H1 (cell line): ENCODE measurements around the gene PHF23. TPM values are rescaled to one million over a fixed set of nuclear protein-coding genes. Genes with fewer than 3 reads are reported as not detected.

ENCODE experiments used
- CTCF ChIA-PET: fragments of 300-600 bp; sonication (Branson Sonifier 250); formaldehyde crosslinking; loops from one replicate; lab custom pipeline; 2021; ENCODE audit not compliant: partially characterized antibody; lab: Charles Lee
- POLR2A ChIA-PET: fragments of 300-600 bp; sonication (Branson Sonifier 250); formaldehyde crosslinking; loops from one replicate; lab custom pipeline; 2021; ENCODE audit warnings: inconsistent platforms; ENCODE audit not compliant: partially characterized antibody; lab: Charles Lee
- DNase-seq, 2 experiments: peaks; one replicate each; pipeline versions ENCODE4 v3.0.0 to v3.0.0-alpha.2; 2010 to 2022; ENCODE audit warnings: low spot score in 2 of 2, low read depth in 1 of 2, mixed read lengths in 1 of 2
- FAIRE-seq: peaks from 2 replicates; lab custom pipeline; 2011; peaks lifted over from hg19 to GRCh38; lab: Jason Lieb, UNC
- H2AFZ ChIP-seq: 2 replicates; pipeline ENCODE4 v1.8.1; 2012; ENCODE audit warnings: low read length, inconsistent platforms
- H2AK5ac ChIP-seq: 2 replicates; pipeline ENCODE4 v1.6.1; 2013; ENCODE audit warnings: low read depth, low read length
- H2BK120ac ChIP-seq: replicated peaks from 2 replicates; pipeline ENCODE3; 2013; ENCODE audit warnings: low read depth, low read length, inconsistent platforms
- H2BK12ac ChIP-seq: 2 replicates; pipeline ENCODE4 v1.6.1; 2013; ENCODE audit warnings: low read depth, low read length
- H2BK15ac ChIP-seq: 2 replicates; pipeline ENCODE4 v1.6.1; 2013; ENCODE audit warnings: low read length
- H2BK20ac ChIP-seq: 2 replicates; pipeline ENCODE4 v1.6.1; 2013; ENCODE audit warnings: low read length
- H2BK5ac ChIP-seq: 2 replicates; pipeline ENCODE4 v1.6.1; 2013; ENCODE audit warnings: low read depth, low read length
- H3K14ac ChIP-seq: 2 replicates; pipeline ENCODE4 v1.6.1; 2013; ENCODE audit warnings: inconsistent platforms; ENCODE audit not compliant: insufficient read length
- H3K18ac ChIP-seq: 2 replicates; pipeline ENCODE4 v1.6.1; 2013; ENCODE audit warnings: low read length; ENCODE audit errors: extremely low read depth
- H3K23ac ChIP-seq: 2 replicates; pipeline ENCODE4 v1.6.1; 2013; ENCODE audit warnings: inconsistent platforms; ENCODE audit not compliant: insufficient read length
- H3K23me2 ChIP-seq: 2 replicates; pipeline ENCODE4 v1.6.1; 2013; ENCODE audit warnings: low read depth, low read length
- H3K27ac ChIP-seq: 2 replicates; pipeline ENCODE4 v1.6.1; 2011; ENCODE audit warnings: low read depth, low read length, inconsistent platforms
- H3K27me3 ChIP-seq, 4 experiments: replicated peaks in 1 of 4; 1 replicate in 1 of 4; 2 replicates in 3 of 4; pipeline versions ENCODE4 v1.6.1 to v1.8.1; 2011 to 2013; ENCODE audit warnings: low read length in 3 of 4, mild to moderate bottlenecking in 3 of 4, inconsistent platforms in 2 of 4, mixed read lengths in 2 of 4, moderate library complexity in 1 of 4; ENCODE audit not compliant: control insufficient read depth in 3 of 4, insufficient read depth in 3 of 4; ENCODE audit errors: extremely low read depth in 1 of 4
- H3K36me3 ChIP-seq, 4 experiments: 2 replicates each; pipeline versions ENCODE4 v1.6.1 to v1.8.1; 2011 to 2013; ENCODE audit warnings: mild to moderate bottlenecking in 4 of 4, low read length in 3 of 4, moderate library complexity in 2 of 4, control low read depth in 1 of 4, inconsistent platforms in 1 of 4; ENCODE audit not compliant: insufficient read depth in 4 of 4, control insufficient read depth in 2 of 4
- H3K4ac ChIP-seq: replicated peaks from 2 replicates; pipeline ENCODE3; 2013; ENCODE audit warnings: low read length, low read depth, mixed read lengths, inconsistent platforms; ENCODE audit not compliant: insufficient read length
- H3K4me1 ChIP-seq, 4 experiments: replicated peaks in 1 of 4; 1 replicate in 1 of 4; 2 replicates in 3 of 4; pipeline versions ENCODE4 v1.6.1 to v1.8.1; 2011 to 2013; ENCODE audit warnings: low read length in 3 of 4, inconsistent platforms in 2 of 4, mixed read lengths in 1 of 4; ENCODE audit not compliant: insufficient read depth in 4 of 4, control insufficient read depth in 3 of 4
- H3K4me2 ChIP-seq, 2 experiments: 2 replicates each; pipeline versions ENCODE4 v1.6.1 to v1.8.1; 2011 to 2013; ENCODE audit warnings: low read depth in 2 of 2, low read length in 2 of 2, control low read depth in 1 of 2, inconsistent platforms in 1 of 2, mild to moderate bottlenecking in 1 of 2; ENCODE audit not compliant: insufficient read depth in 1 of 2
- H3K4me3 ChIP-seq, 4 experiments: fragments of 200-600, 300-600 bp in 1 of 4; sonication (generic), shearing (Covaris generic), sonication (Bioruptor Twin) in 1 of 4; 2 replicates each; pipeline versions ENCODE4 v1.5.1 to v1.8.1; 2011 to 2016; ENCODE audit warnings: low read length in 4 of 4, low read depth in 3 of 4, control low read depth in 2 of 4, inconsistent platforms in 2 of 4, mild to moderate bottlenecking in 2 of 4, mixed read lengths in 1 of 4, moderate library complexity in 1 of 4; ENCODE audit not compliant: insufficient read depth in 2 of 4; ENCODE audit errors: extremely low read depth in 1 of 4
- H3K56ac ChIP-seq: replicated peaks from 2 replicates; pipeline ENCODE3; 2013; ENCODE audit warnings: low read depth, mild to moderate bottlenecking, mixed read lengths, low read length, inconsistent platforms; ENCODE audit not compliant: insufficient read length
- H3K79me1 ChIP-seq: 2 replicates; pipeline ENCODE4 v1.6.1; 2013; ENCODE audit warnings: low read depth, low read length, control low read depth
- H3K79me2 ChIP-seq, 2 experiments: 2 replicates each; pipeline versions ENCODE4 v1.6.1 to v1.8.1; 2012 to 2013; ENCODE audit warnings: low read length in 2 of 2, mild to moderate bottlenecking in 2 of 2, inconsistent platforms in 1 of 2; ENCODE audit not compliant: insufficient read depth in 2 of 2, control insufficient read depth in 1 of 2
- H3K9ac ChIP-seq, 4 experiments: replicated peaks in 1 of 4; 1 replicate in 1 of 4; 2 replicates in 3 of 4; pipeline versions ENCODE4 v1.6.1 to v1.8.1; 2011 to 2013; ENCODE audit warnings: low read depth in 3 of 4, low read length in 3 of 4, control low read depth in 2 of 4, mild to moderate bottlenecking in 2 of 4, moderate library complexity in 2 of 4, inconsistent platforms in 1 of 4; ENCODE audit errors: extremely low read depth in 1 of 4
- H3K9me3 ChIP-seq, 2 experiments: 2 replicates each; pipeline versions ENCODE4 v1.6.1 to v1.8.1; 2012 to 2013; ENCODE audit warnings: mild to moderate bottlenecking in 2 of 2, moderate library complexity in 2 of 2, control low read depth in 1 of 2, inconsistent platforms in 1 of 2, low read depth in 1 of 2, low read length in 1 of 2, mixed read lengths in 1 of 2; ENCODE audit not compliant: insufficient read depth in 2 of 2
- H4K20me1 ChIP-seq, 2 experiments: replicated peaks in 1 of 2; 2 replicates each; pipeline versions ENCODE3 to v1.8.1; 2011 to 2013; ENCODE audit warnings: inconsistent platforms in 2 of 2, low read length in 2 of 2, mild to moderate bottlenecking in 1 of 2; ENCODE audit not compliant: insufficient read depth in 2 of 2, control insufficient read depth in 1 of 2
- H4K5ac ChIP-seq: 2 replicates; pipeline ENCODE4 v1.6.1; 2013; ENCODE audit warnings: low read length, low read depth, mixed read lengths, inconsistent platforms; ENCODE audit not compliant: insufficient read length
- H4K8ac ChIP-seq: 2 replicates; pipeline ENCODE4 v1.8.0; 2013; ENCODE audit warnings: mild to moderate bottlenecking, moderate library complexity, low read length, inconsistent platforms; ENCODE audit not compliant: insufficient read depth; ENCODE audit errors: extremely low read depth
- H4K91ac ChIP-seq: replicated peaks from 2 replicates; pipeline ENCODE3; 2013; ENCODE audit warnings: low read length, mixed read lengths, inconsistent platforms; ENCODE audit not compliant: insufficient read length
- WGBS, 2 experiments: shearing (Covaris generic) in 1 of 2; methylation state at CpG; one replicate each; pipeline versions ENCODE4 v1.1.6 to v1.1.7; 2013 to 2015; ENCODE audit warnings: low lambda C conversion rate in 2 of 2, mixed read lengths in 2 of 2, inconsistent platforms in 1 of 2, low coverage in 1 of 2, missing lambda C conversion rate in 1 of 2; ENCODE audit not compliant: insufficient replicate concordance in 2 of 2, insufficient coverage in 1 of 2, insufficient read length in 1 of 2; ENCODE audit errors: extremely low coverage in 1 of 2, missing lambda C conversion rate in 1 of 2; 5-methylcytosine and 5-hydroxymethylcytosine counted together
- polyA plus RNA-seq, 7 experiments: library from polyadenylated mRNA; depleted of rRNA in 3 of 7; stranded (reverse) in 5 of 7; unstranded in 2 of 7; fragments of >200 nt in 5 of 7; fragments of 200-250 nt in 2 of 7; gene quantifications; 1 replicate in 5 of 7; 2 replicates in 1 of 7; 4 replicates in 1 of 7; pipeline versions ENCODE4 v1.2.1 to v1.2.3, GENCODE V29; 2011 to 2013; ENCODE audit warnings: missing spikeins in 2 of 7, mixed read lengths in 2 of 7
- total RNA-seq: library from RNA; stranded (reverse); fragmentation: NEBNext Ultra II Directional; extraction: Animal tissue kit (Norgen Biotek cat#: 25700); gene quantifications from 2 replicates; pipeline ENCODE4 v1.2.1, GENCODE V29; 2021

PHF23 gene
- total and polyA plus RNA-seq, 2 of the 8 experiments (the other 6 are each of a cell fraction or from before 2014, with no cell fraction given) = 47.5 to 62.8 TPM

GRCh38 chr17:7248796-7249195 lies 9.5 kb upstream of the PHF23 start:
- CTCF ChIA-PET = interaction anchor here (0.6 to 1.6 kb wide), 6 partner anchors 9 to 516 kb away, joined by 3 to 7 read pairs (median 4); partner anchors contain the start of gene SLC2A4

More at GRCh38 chr17:7248796-7249195, 9.5 kb upstream of the PHF23 start:
- WGBS, 2 experiments = 83% methylated on average over 4 of the region's 4 CpGs; no CpG with 5 or more reads in 1 of the 2 experiments
- Histone ChIP-seq H3K27me3 (no peaks in the 10 kb centered on the region), H3K56ac (no peak overlapping the region), H3K4me1 (peaks cover 3 to 12% (median 5%) of the 10 kb centered on the region in 4 experiments), H4K8ac (no peak overlapping the region), H3K4me3 (no peak overlapping the region), H3K27ac (no peak overlapping the region), H4K5ac (no peak overlapping the region), H3K36me3 (peaks cover 9 to 27% (median 22%) of the 10 kb centered on the region in 4 experiments; a peak in 6 of 8 replicates), H3K4ac (no peak overlapping the region), H3K23me2 (peaks cover 6% of the 10 kb centered on the region), H3K4me2 (no peak overlapping the region; a peak in 1 of 4 replicates), H2BK20ac (no peak overlapping the region), H2BK5ac (no peak overlapping the region), H4K91ac (no peak overlapping the region), H2AFZ (no peak overlapping the region), H3K79me1 (peaks cover 16% of the 10 kb centered on the region), H3K18ac (no peak overlapping the region), H3K9me3 (no peaks in the 10 kb centered on the region), H2BK120ac (no peak overlapping the region), H2BK15ac (no peak overlapping the region), H2BK12ac (no peak overlapping the region), H4K20me1 (peaks cover 6 to 9% of the 10 kb centered on the region in 2 experiments), H3K9ac (no peak overlapping the region; a peak in 1 of 7 replicates), H3K23ac (no peak overlapping the region), H3K79me2 (peaks cover 23 to 52% of the 10 kb centered on the region in 2 experiments), H3K14ac (no peak overlapping the region), H2AK5ac (no peak overlapping the region)
- POLR2A ChIA-PET = interaction anchor here (0.9 to 8.3 kb wide), 9 partner anchors 8 to 64 kb away, joined by 3 to 121 read pairs (median 4); partner anchors contain the start of genes CLDN7, DVL2, GABARAP and PHF23
- no peak for FAIRE-seq
- DNase-seq = no peak
